ENCODE measurements around the gene MEGF6.

The MEGF6 gene

GRCh38 chr1:3465935-3466321 lies 145.4 kb downstream of the MEGF6 start:
- no peak for DNase-seq

GRCh38 chr1:3465091-3465934 lies 146.0 kb downstream of the MEGF6 start:
- no peak for DNase-seq

GRCh38 chr1:3464649-3465025 lies 146.7 kb downstream of the MEGF6 start:
- no peak for DNase-seq

- DNase-seq: no peak
These were observed 147.2 kb downstream of the MEGF6 start for GRCh38 chr1:3463891-3464648.

GRCh38 chr1:3463408-3463863 lies 147.9 kb downstream of the MEGF6 start:
- no peak for DNase-seq

GRCh38 chr1:3463013-3463385 lies 148.3 kb downstream of the MEGF6 start:
- no peak for DNase-seq

- no peak for DNase-seq
These were observed 148.8 kb downstream of the MEGF6 start for GRCh38 chr1:3462356-3463012.

GRCh38 chr1:3461934-3462275 lies 149.4 kb downstream of the MEGF6 start:
- DNase-seq: no peak

GRCh38 chr1:3461238-3461933 lies 149.9 kb downstream of the MEGF6 start:
- DNase-seq: no peak

GRCh38 chr1:3460672-3461131 lies 150.6 kb downstream of the MEGF6 start:
- no peak for DNase-seq

- peak in 1 of 2 experiments; percentile 61 for DNase-seq
These were observed 151.2 kb downstream of the MEGF6 start for GRCh38 chr1:3459940-3460671.

- no peak for DNase-seq
These were observed 152.0 kb downstream of the MEGF6 start for GRCh38 chr1:3459051-3459908.

- DNase-seq: no peak
These were observed 153.1 kb downstream of the MEGF6 start for GRCh38 chr1:3457910-3458883.

- no peak for DNase-seq
These were observed 154.1 kb downstream of the MEGF6 start for GRCh38 chr1:3456964-3457909.

- DNase-seq: peak; percentile 68 to 89
These were observed 154.8 kb downstream of the MEGF6 start for GRCh38 chr1:3456449-3456963.

GRCh38 chr1:3455670-3456448 lies 155.4 kb downstream of the MEGF6 start:
- DNase-seq: no peak

GRCh38 chr1:3454811-3455618 lies 156.3 kb downstream of the MEGF6 start:
- DNase-seq: peak in 1 of 2 experiments; percentile 77

All from NCI-H526 (cell line).